Type B pancreatic cell (in vitro differentiated cells): ENCODE data around the gene TBKBP1. TPM values are rescaled to one million over a fixed set of nuclear protein-coding genes. Genes with fewer than 3 reads are reported as not detected.
"Not testable (repeated sequence)": the region's sequence is repeated elsewhere in the genome, so short reads cannot be mapped to it uniquely, and the experiment has no call there.

Experiments used
- DNase-seq: peaks from one replicate; pipeline ENCODE4 v3.0.0; 2021; ENCODE audit warnings: mixed read lengths; ENCODE audit not compliant: unreplicated experiment; ENCODE audit errors: extremely low spot score
- H3K27ac Mint-ChIP-seq: 2 replicates; pipeline ENCODE4 v1.8.0; 2021; ENCODE audit warnings: mild to moderate bottlenecking, mixed read lengths
- H3K27me3 Mint-ChIP-seq: 2 replicates; pipeline ENCODE4 v1.8.0; 2021; ENCODE audit warnings: mixed read lengths
- H3K36me3 Mint-ChIP-seq: 2 replicates; pipeline ENCODE4 v1.8.0; 2021; ENCODE audit warnings: mixed read lengths
- H3K4me1 Mint-ChIP-seq: one replicate; pipeline ENCODE4 v1.8.0; 2021; ENCODE audit warnings: mixed read lengths; ENCODE audit not compliant: unreplicated experiment
- H3K4me3 Mint-ChIP-seq: 2 replicates; pipeline ENCODE4 v1.8.0; 2021; ENCODE audit warnings: mild to moderate bottlenecking, mixed read lengths
- H3K9me3 Mint-ChIP-seq: 2 replicates; pipeline ENCODE4 v1.8.0; 2021; ENCODE audit warnings: mixed read lengths
- CTCF ChIP-seq: fragments of 200-600 bp; sonication (generic); conservative IDR thresholded peaks from 2 replicates; pipeline ENCODE4 v1.5.0; 2021; ENCODE audit warnings: antibody characterized with exemption, mild to moderate bottlenecking
- total RNA-seq: library from RNA; stranded (reverse); gene quantifications from 2 replicates; pipeline ENCODE4 v1.2.1, GENCODE V29; 2021; ENCODE audit warnings: low replicate concordance

The TBKBP1 gene
- total RNA-seq, 1 donor from 2014 or later = 19.7 TPM

- Mint-ChIP-seq H3K27ac (no peak overlapping the region), H3K4me3 (no peak overlapping the region), H3K9me3 (no peaks in the 10 kb centered on the region), H3K4me1 (peaks cover 10% of the 10 kb centered on the region), H3K36me3 (no peaks in the 10 kb centered on the region), H3K27me3 (peaks cover 78% of the 10 kb centered on the region)
- DNase-seq = no peak
- no peak for TF ChIP-seq CTCF
Observed at GRCh38 chr17:47735139-47735464, 41.1 kb downstream of the TBKBP1 start.

- H3K36me3 Mint-ChIP-seq = no peaks in the 10 kb centered on the region
- no peak overlapping the region for H3K4me3 Mint-ChIP-seq
- H3K9me3 Mint-ChIP-seq = no peaks in the 10 kb centered on the region
- H3K27me3 Mint-ChIP-seq = peaks cover 76% of the 10 kb centered on the region
- H3K4me1 Mint-ChIP-seq = peaks cover 10% of the 10 kb centered on the region
- TF ChIP-seq CTCF = no peak
- peak; percentile 58 for DNase-seq
- H3K27ac Mint-ChIP-seq = no peak overlapping the region
Observed at GRCh38 chr17:47735536-47736011, 41.6 kb downstream of the TBKBP1 start.

GRCh38 chr17:47736501-47737495, 42.8 kb downstream of the TBKBP1 start:
- H3K27ac Mint-ChIP-seq = no peak overlapping the region
- TF ChIP-seq CTCF = no peak
- DNase-seq = peak; percentile 37
- H3K27me3 Mint-ChIP-seq = peaks cover 76% of the 10 kb centered on the region
- no peak overlapping the region for H3K4me3 Mint-ChIP-seq
- H3K9me3 Mint-ChIP-seq = no peaks in the 10 kb centered on the region
- H3K4me1 Mint-ChIP-seq = peaks cover 10% of the 10 kb centered on the region
- H3K36me3 Mint-ChIP-seq = no peaks in the 10 kb centered on the region

- no peaks in the 10 kb centered on the region for H3K9me3 Mint-ChIP-seq
Observed at GRCh38 chr17:47738178-47738577, 44.2 kb downstream of the TBKBP1 start.

GRCh38 chr17:47739150-47739549, 45.2 kb downstream of the TBKBP1 start:
- Mint-ChIP-seq H3K4me3 (no peak overlapping the region), H3K9me3 (no peaks in the 10 kb centered on the region), H3K4me1 (peaks cover under 1% of the 10 kb centered on the region), H3K27ac (no peak overlapping the region), H3K36me3 (no peaks in the 10 kb centered on the region), H3K27me3 (peaks cover 78% of the 10 kb centered on the region)
- peak; percentile 48 for DNase-seq
- TF ChIP-seq CTCF = no peak

More at GRCh38 chr17:47738178-47738577, 44.2 kb downstream of the TBKBP1 start:
- H3K4me1 Mint-ChIP-seq = peaks cover 5% of the 10 kb centered on the region
- H3K36me3 Mint-ChIP-seq = no peaks in the 10 kb centered on the region
- no peak overlapping the region for H3K4me3 Mint-ChIP-seq
- H3K27me3 Mint-ChIP-seq = peaks cover 76% of the 10 kb centered on the region
- DNase-seq = peak; percentile 6
- no peak overlapping the region for H3K27ac Mint-ChIP-seq
- no peak for TF ChIP-seq CTCF

- not testable (repeated sequence) for H3K36me3 Mint-ChIP-seq, H3K4me1 Mint-ChIP-seq, H3K9me3 Mint-ChIP-seq, H3K27ac Mint-ChIP-seq, H3K4me3 Mint-ChIP-seq
- peak; percentile 11 for DNase-seq
- peaks cover 76% of the 10 kb centered on the region for H3K27me3 Mint-ChIP-seq
Observed at GRCh38 chr17:47739945-47740344, 46.0 kb downstream of the TBKBP1 start.
